Muscle layer of duodenum (tissue), 2 donors: ENCODE results near the gene GPATCH2.
"Not testable (repeated sequence)": the region's sequence is repeated elsewhere in the genome, so short reads cannot be mapped to it uniquely, and the experiment has no call there.

Experiments used
- H3K27ac ChIP-seq: one replicate; pipeline ENCODE4 v1.7.0; 2013; ENCODE audit warnings: mild to moderate bottlenecking, low read length
- H3K27me3 ChIP-seq: one replicate; pipeline ENCODE4 v1.7.0; 2013; ENCODE audit warnings: low read depth, mild to moderate bottlenecking, control low read depth, low read length
- H3K36me3 ChIP-seq, 2 donors: one replicate each; pipeline ENCODE4 v1.7.0; 2013; ENCODE audit warnings: low read length in 2 of 2, control low read depth in 1 of 2, mild to moderate bottlenecking in 1 of 2; ENCODE audit not compliant: insufficient read depth in 2 of 2, control insufficient read depth in 1 of 2
- H3K4me1 ChIP-seq, 2 donors: one replicate each; pipeline ENCODE4 v1.7.0; 2013; ENCODE audit warnings: low read length in 2 of 2, mild to moderate bottlenecking in 2 of 2, control low read depth in 1 of 2, moderate library complexity in 1 of 2; ENCODE audit not compliant: insufficient read depth in 2 of 2, control insufficient read depth in 1 of 2
- H3K4me3 ChIP-seq, 2 donors: one replicate each; pipeline ENCODE4 v1.7.0; 2013; ENCODE audit warnings: low read length in 2 of 2, low read depth in 1 of 2, mild to moderate bottlenecking in 1 of 2
- H3K9me3 ChIP-seq, 2 donors: one replicate each; pipeline ENCODE4 v1.7.0; 2013; ENCODE audit warnings: low read length in 2 of 2, control low read depth in 1 of 2, mild to moderate bottlenecking in 1 of 2; ENCODE audit not compliant: control insufficient read depth in 1 of 2
- donor health status: healthy.

The GPATCH2 gene

DNA sequence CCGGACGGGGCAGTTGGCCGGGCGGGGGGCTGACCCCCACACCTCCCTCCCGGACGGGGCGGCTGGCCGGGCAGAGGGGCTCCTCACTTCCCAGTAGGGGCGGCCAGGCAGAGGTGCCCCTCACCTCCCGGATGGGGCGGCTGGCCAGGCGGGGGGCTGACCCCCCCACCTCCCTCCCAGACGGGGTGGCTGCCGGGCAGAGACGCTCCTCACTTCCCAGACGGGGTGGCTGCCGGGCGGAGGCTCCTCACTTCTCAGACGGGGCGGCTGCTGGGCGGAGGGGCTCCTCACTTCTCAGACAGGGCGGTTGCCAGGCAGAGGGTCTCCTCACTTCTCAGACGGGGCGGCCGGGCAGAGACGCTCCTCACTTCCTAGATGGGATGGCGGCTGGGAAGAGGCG, 107.0 kb downstream of the GPATCH2 start:
- H3K9me3 ChIP-seq, H3K27me3 ChIP-seq, H3K4me3 ChIP-seq, H3K36me3 ChIP-seq, H3K4me1 ChIP-seq, H3K27ac ChIP-seq: not testable (repeated sequence)

DNA sequence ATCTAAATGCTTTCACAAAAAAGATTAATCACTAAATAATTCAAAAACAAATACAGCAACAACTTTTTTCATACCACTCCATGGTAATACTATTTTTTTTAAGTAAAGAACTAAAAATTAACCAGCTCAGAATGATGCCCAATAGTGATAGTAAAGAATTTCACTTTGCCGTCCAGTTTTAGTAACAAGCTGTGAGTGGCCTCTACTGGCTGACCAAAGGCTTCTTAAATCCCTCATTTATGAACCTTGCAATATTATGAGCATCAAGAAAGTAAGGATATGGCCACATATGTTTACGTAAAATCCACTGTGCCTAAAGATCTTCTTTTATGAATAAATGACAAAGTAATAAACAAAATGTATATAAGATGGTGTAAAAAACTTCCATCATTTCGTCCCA, 108.6 kb downstream of the GPATCH2 start:
- H3K9me3 ChIP-seq = no peaks in the 10 kb centered on the region
- H3K4me1 ChIP-seq = no peaks in the 10 kb centered on the region
- H3K4me3 ChIP-seq = no peak overlapping the region
- H3K27ac ChIP-seq = no peak overlapping the region
- H3K36me3 ChIP-seq = no peaks in the 10 kb centered on the region
- H3K27me3 ChIP-seq = no peaks in the 10 kb centered on the region

DNA sequence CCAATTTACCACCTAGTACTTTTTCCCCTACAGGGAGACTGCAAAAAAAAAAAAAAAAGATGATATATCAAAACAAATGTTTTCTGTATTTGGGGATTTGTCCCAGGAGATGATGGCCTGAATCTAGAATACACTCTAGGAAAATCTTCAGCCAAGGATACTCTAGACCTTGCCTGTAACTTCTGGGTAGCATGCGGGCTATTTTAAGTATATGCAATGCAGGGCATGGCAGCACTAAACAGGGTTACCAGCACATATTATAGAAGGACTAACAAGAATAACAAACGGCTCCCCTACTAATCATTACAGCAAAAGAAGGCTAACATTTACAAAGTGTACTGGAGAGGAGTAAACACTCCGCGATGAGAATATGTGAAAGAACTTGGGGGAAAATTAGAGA, 109.6 kb downstream of the GPATCH2 start:
- H3K4me3 ChIP-seq = no peak overlapping the region
- H3K4me1 ChIP-seq = no peaks in the 10 kb centered on the region
- no peak overlapping the region for H3K27ac ChIP-seq
- H3K36me3 ChIP-seq = no peaks in the 10 kb centered on the region
- no peaks in the 10 kb centered on the region for H3K9me3 ChIP-seq
- no peaks in the 10 kb centered on the region for H3K27me3 ChIP-seq

DNA sequence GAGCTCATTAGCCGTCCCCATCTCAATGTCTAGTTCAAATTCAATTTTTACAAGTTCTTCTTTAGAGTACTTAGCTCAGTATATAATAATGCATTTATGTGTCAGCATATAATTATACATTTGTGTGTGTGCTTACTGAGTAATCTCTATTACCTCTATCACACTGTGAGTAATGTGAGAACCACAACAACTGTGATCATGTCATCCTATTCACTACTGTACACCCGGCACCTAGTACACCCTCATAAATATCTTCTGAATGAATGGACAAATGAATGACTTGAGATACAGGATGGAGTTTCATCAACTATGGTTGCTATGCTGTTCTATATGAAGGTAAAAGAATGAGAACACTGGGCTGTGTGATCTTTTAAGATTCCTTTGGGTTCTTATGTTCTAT, 124.0 kb downstream of the GPATCH2 start:
- peaks cover 4 to 5% of the 10 kb centered on the region in 2 donors for H3K36me3 ChIP-seq

DNA sequence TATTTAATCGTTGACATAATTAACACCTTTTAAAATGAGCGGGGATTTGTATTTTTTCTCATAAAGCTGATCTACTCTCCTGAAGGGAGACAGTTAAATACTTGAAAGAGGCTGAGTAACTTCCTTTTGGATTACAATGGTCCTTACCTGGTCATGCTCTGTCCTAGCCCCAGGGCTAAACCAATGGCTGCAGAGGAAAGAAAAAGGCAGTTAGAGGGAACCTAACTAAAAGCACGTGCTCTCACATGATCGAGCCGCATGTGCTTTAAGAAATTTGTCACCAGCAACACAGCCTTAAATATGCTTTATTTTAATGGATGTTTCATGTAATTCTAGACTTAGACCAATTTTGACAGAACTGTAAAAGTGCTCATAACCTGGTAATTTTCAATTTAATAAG, 132.7 kb downstream of the GPATCH2 start:
- H3K9me3 ChIP-seq = no peaks in the 10 kb centered on the region
- H3K27ac ChIP-seq = no peak overlapping the region
- no peak overlapping the region for H3K4me3 ChIP-seq
- H3K36me3 ChIP-seq = peaks cover 0 to 10% of the 10 kb centered on the region in 2 donors
- H3K27me3 ChIP-seq = no peaks in the 10 kb centered on the region
- H3K4me1 ChIP-seq = no peaks in the 10 kb centered on the region

More for the DNA sequence above, 124.0 kb downstream of the GPATCH2 start:
- no peaks in the 10 kb centered on the region for H3K4me1 ChIP-seq
- H3K27me3 ChIP-seq = no peaks in the 10 kb centered on the region
- no peak overlapping the region for H3K27ac ChIP-seq
- H3K9me3 ChIP-seq = no peaks in the 10 kb centered on the region
- H3K4me3 ChIP-seq = no peak overlapping the region

DNA sequence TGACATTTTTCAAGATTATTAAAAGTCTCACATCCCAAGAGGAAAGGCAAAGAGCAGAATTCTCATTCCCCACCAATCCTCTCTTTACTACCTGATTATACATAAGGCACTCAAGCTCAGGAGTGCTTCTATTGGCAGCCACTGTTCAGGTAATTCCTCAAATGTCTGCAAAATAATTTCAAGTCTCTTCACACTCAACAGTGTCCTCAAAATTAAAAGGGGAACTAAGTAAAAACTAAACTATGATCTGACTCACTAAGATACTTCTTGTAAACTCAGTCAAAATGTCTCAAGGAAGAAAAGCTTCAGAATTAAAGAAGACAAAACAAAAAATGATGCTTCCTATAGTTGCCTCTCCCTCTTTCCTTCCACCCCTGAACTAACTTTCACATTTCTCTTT, 135.6 kb downstream of the GPATCH2 start:
- no peaks in the 10 kb centered on the region for H3K27me3 ChIP-seq
- H3K4me1 ChIP-seq = no peaks in the 10 kb centered on the region

DNA sequence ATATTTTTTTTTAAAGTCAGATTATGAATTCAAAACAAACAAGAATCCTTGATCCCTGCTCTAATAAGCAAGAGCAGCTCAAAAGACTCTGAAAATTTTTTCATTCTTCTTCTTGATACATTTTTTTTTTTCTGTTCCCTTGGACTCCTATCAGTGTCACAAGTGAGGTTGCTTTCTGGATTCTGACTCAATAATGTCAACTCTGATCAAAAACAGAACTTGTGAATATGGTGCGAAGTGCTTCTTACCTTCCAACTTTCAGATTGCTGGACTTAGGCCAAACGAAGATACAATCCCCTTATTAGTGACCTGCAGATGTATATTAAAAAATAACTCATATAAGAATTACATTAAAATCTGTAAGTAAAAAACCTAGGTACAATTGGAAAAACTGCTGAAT, 136.1 kb downstream of the GPATCH2 start:
- Histone ChIP-seq H3K9me3 (no peaks in the 10 kb centered on the region), H3K27ac (no peak overlapping the region), H3K27me3 (no peaks in the 10 kb centered on the region), H3K36me3 (peaks cover 0 to 10% of the 10 kb centered on the region in 2 donors), H3K4me3 (no peak overlapping the region), H3K4me1 (no peaks in the 10 kb centered on the region)

More for the DNA sequence above, 135.6 kb downstream of the GPATCH2 start:
- Histone ChIP-seq H3K27ac (no peak overlapping the region), H3K4me3 (no peak overlapping the region), H3K36me3 (peaks cover 0 to 10% of the 10 kb centered on the region in 2 donors), H3K9me3 (no peaks in the 10 kb centered on the region)

DNA sequence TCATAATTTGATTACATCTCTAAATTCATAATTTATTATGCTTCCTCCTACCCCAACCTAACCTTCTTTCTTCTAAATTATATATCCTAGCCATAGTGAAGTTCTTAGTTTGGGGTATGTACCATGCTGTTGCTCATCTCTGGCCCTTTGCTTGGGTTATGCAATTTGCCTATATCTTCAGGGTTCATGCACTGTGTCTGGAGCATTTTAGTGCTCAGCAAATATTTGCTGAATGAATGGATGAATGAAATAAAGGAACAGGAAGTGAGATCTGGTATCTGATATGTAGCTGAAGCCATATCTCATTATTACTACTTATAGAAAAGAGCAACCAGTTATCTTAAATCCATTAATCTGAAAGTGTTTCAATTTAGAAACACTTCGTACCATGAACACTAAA, 137.6 kb downstream of the GPATCH2 start:
- no peak overlapping the region for H3K4me3 ChIP-seq
- H3K4me1 ChIP-seq = no peaks in the 10 kb centered on the region
- H3K36me3 ChIP-seq = peaks cover 0 to 10% of the 10 kb centered on the region in 2 donors
- H3K27ac ChIP-seq = no peak overlapping the region
- no peaks in the 10 kb centered on the region for H3K27me3 ChIP-seq
- H3K9me3 ChIP-seq = no peaks in the 10 kb centered on the region

DNA sequence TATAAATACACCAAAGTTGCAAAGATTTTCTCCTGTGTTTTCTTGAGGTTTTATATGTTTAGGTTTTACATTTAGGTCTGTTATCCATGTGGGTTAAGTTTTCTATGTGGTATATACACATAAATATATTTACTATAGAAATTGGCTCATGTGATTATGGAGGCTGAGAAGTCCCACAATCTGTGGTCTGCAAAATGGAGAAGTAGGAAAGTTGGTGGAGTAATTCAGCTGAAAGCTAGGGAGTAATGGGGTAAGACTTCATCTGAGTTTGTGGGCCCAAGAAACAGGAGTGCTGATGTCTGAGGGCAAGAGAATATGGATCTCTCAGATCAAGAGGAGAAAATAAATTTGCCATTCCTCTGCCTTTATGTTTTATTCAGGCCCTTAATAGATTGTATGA, 146.0 kb downstream of the GPATCH2 start:
- H3K27ac ChIP-seq = no peak overlapping the region
- no peaks in the 10 kb centered on the region for H3K27me3 ChIP-seq
- no peak overlapping the region for H3K4me3 ChIP-seq
- peaks cover 5 to 6% of the 10 kb centered on the region in 2 donors for H3K36me3 ChIP-seq
- H3K9me3 ChIP-seq = peaks cover 0 to 4% of the 10 kb centered on the region in 2 donors
- no peaks in the 10 kb centered on the region for H3K4me1 ChIP-seq

DNA sequence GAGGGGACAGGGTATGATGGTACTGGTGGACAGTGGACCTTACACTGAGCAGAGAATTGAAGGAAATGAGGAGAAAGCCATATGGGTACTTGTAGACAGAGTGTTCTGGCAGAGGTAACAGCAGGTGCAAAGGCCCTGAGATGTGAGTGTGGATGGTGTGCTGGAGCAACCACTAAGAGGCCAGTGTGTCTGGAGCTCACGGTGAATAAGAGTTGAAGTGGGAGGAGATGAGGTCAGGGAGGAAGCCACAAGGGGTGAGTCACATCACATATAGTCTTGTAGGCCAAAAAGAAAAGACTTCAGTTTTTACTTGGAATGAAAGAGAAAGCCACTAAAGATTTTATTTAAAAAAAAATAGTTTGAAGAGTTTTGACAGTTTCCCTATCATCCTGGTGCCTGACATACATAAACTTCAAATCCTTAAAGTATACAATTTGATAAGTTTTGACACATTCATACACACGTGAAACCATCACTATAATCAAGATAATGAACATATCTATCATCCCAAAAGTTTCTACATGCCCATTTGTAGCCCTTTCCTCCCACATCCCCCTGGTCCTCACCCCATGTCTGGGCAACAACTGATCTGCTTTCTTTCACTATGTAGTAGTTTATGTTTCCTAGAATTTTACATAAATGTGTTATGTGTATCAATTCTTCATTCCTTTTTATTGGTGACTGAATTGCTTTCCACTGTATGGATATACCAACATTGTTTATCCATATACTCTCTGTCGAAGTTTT, 148.4 kb downstream of the GPATCH2 start:
- Histone ChIP-seq H3K9me3 (peaks cover 0 to 6% of the 10 kb centered on the region in 2 donors), H3K36me3 (peaks cover 5 to 6% of the 10 kb centered on the region in 2 donors), H3K27ac (no peak overlapping the region), H3K4me1 (no peaks in the 10 kb centered on the region), H3K4me3 (no peak overlapping the region), H3K27me3 (no peaks in the 10 kb centered on the region)

DNA sequence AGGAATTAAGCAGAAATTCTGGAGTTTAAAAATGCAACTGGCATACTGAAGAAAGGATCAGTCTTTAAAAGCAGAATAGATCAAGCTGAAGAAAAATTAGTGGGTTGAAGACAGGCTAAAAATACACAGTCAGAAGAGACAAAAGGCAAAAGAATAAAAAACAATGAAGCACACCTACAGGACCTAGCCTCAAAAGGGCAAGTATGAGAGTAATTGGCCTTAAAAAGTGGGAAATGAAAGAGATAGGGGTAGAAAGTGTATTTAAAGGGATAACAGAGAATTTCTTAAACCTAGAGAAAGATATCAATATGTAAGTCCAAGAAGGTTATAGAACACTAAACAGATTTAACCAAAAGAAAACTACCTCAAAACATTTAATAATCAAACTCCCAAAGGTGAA, 152.4 kb downstream of the GPATCH2 start:
- Histone ChIP-seq H3K36me3 (peaks cover 0 to 5% of the 10 kb centered on the region in 2 donors), H3K4me1 (no peaks in the 10 kb centered on the region), H3K27me3 (no peaks in the 10 kb centered on the region), H3K4me3 (no peak overlapping the region), H3K9me3 (peaks cover 0 to 6% of the 10 kb centered on the region in 2 donors), H3K27ac (no peak overlapping the region)

DNA sequence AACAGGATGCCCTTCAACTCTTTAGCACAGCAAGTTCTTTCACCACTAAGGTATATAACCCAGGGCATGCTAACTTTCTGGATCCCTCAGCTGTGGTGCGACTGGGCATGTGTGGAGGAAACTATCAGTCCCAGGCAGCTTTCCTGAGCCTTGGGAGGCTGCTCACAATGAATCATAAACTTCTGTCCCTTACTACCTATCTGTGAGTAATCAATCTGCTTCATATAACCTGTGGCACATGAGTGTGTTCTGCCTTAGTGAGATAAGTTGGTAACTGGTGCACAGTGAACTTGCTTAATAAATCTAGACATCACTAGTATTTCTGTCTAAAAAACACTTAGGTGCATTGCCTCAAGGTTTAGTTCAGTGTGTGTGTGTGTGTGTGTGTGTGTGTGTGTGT, 158.0 kb downstream of the GPATCH2 start:
- H3K4me3 ChIP-seq = no peak overlapping the region
- H3K4me1 ChIP-seq = no peaks in the 10 kb centered on the region
- H3K9me3 ChIP-seq = no peaks in the 10 kb centered on the region
- no peaks in the 10 kb centered on the region for H3K27me3 ChIP-seq
- H3K36me3 ChIP-seq = no peaks in the 10 kb centered on the region
- no peak overlapping the region for H3K27ac ChIP-seq
